ENCODE measurements around the gene USP1. TPM values are rescaled to one million over a fixed set of nuclear protein-coding genes. Genes with fewer than 3 reads are reported as not detected.

USP1 gene
- total and polyA plus RNA-seq, 4 donors = 5.1 to 33.8 (median 7.8) TPM

- Histone ChIP-seq H3K9ac (ENCODE audit: low read depth in 1 of 2, low read length in 2 of 2) (no peak overlapping the region), H3K4me1 (ENCODE audit: control insufficient read depth in 4 of 4, insufficient read depth in 4 of 4, low read length in 3 of 4) (no peaks in the 10 kb centered on the region), H3K27ac (ENCODE audit: low read depth in 1 of 2, low read length in 2 of 2) (no peak overlapping the region), H3K36me3 (ENCODE audit: control insufficient read depth in 4 of 4, insufficient read depth in 3 of 4, low read depth in 1 of 4, low read length in 3 of 4) (no peaks in the 10 kb centered on the region), H3K4me3 (ENCODE audit: low read depth in 1 of 3, low read length in 3 of 3) (no peak overlapping the region), H3K9me3 (ENCODE audit: control insufficient read depth in 4 of 4, low read length in 3 of 4) (no peaks in the 10 kb centered on the region), H3K27me3 (ENCODE audit: control insufficient read depth in 4 of 4, insufficient read depth in 4 of 4, low read length in 3 of 4) (no peaks in the 10 kb centered on the region)
- TF ChIP-seq ZBTB33 (IDR thresholded peaks at IDR 0.05) (no peak), MAX (IDR thresholded peaks at IDR 0.05) (no peak), GABPA (IDR thresholded peaks at IDR 0.05 in 1 of 2, conservative IDR thresholded peaks at IDR 0.05 in 1 of 2) (no peak), YY1 (IDR thresholded peaks at IDR 0.05) (no peak), SP1 (IDR thresholded peaks at IDR 0.05) (no peak), EGR1 (IDR thresholded peaks at IDR 0.05; ENCODE audit: low read depth in 2 of 2) (no peak), HNF4G (IDR thresholded peaks at IDR 0.05) (no peak), JUND (IDR thresholded peaks at IDR 0.05) (no peak), FOXA1 (IDR thresholded peaks at IDR 0.05) (no peak), HNF4A (conservative IDR thresholded peaks at IDR 0.05) (no peak), RAD21 (IDR thresholded peaks at IDR 0.05) (no peak)
- no peak for DNase-seq (ENCODE audit: low spot score)
- WGBS = 57% methylated on average over 3 of the region's 3 CpGs
These were observed 10.6 kb upstream of the USP1 start for GRCh38 chr1:62426237-62426636.

- Histone ChIP-seq H3K27me3 (ENCODE audit: control insufficient read depth in 4 of 4, insufficient read depth in 4 of 4, low read length in 3 of 4) (no peaks in the 10 kb centered on the region), H3K9ac (ENCODE audit: low read depth in 1 of 2, low read length in 2 of 2) (no peak overlapping the region), H3K36me3 (ENCODE audit: control insufficient read depth in 4 of 4, insufficient read depth in 3 of 4, low read depth in 1 of 4, low read length in 3 of 4) (no peaks in the 10 kb centered on the region), H3K4me1 (ENCODE audit: control insufficient read depth in 4 of 4, insufficient read depth in 4 of 4, low read length in 3 of 4) (no peaks in the 10 kb centered on the region), H3K9me3 (ENCODE audit: control insufficient read depth in 4 of 4, low read length in 3 of 4) (no peaks in the 10 kb centered on the region), H3K27ac (ENCODE audit: low read depth in 1 of 2, low read length in 2 of 2) (no peak overlapping the region), H3K4me3 (ENCODE audit: low read depth in 1 of 3, low read length in 3 of 3) (no peak overlapping the region)
- 86% methylated on average over 1 of the region's 1 CpG for WGBS
- no peak for DNase-seq (ENCODE audit: low spot score)
- TF ChIP-seq EGR1 (IDR thresholded peaks at IDR 0.05; ENCODE audit: low read depth in 2 of 2) = no peak
These were observed 10.1 kb upstream of the USP1 start for GRCh38 chr1:62426794-62427193.

GRCh38 chr1:62428351-62428750 is 8.5 kb upstream of the USP1 start:
- Histone ChIP-seq H3K4me3 (ENCODE audit: low read depth in 1 of 3, low read length in 3 of 3) (no peak overlapping the region), H3K4me1 (ENCODE audit: control insufficient read depth in 4 of 4, insufficient read depth in 4 of 4, low read length in 3 of 4) (no peaks in the 10 kb centered on the region), H3K27me3 (ENCODE audit: control insufficient read depth in 4 of 4, insufficient read depth in 4 of 4, low read length in 3 of 4) (no peaks in the 10 kb centered on the region), H3K36me3 (ENCODE audit: control insufficient read depth in 4 of 4, insufficient read depth in 3 of 4, low read depth in 1 of 4, low read length in 3 of 4) (no peaks in the 10 kb centered on the region), H3K27ac (ENCODE audit: low read depth in 1 of 2, low read length in 2 of 2) (no peak overlapping the region), H3K9ac (ENCODE audit: low read depth in 1 of 2, low read length in 2 of 2) (no peak overlapping the region), H3K9me3 (ENCODE audit: control insufficient read depth in 4 of 4, low read length in 3 of 4) (no peaks in the 10 kb centered on the region)
- TF ChIP-seq NR2F2 (IDR thresholded peaks at IDR 0.05) (no peak), TAF1 (conservative IDR thresholded peaks at IDR 0.05) (no peak), MAX (IDR thresholded peaks at IDR 0.05) (no peak), CTCF (IDR thresholded peaks at IDR 0.05; ENCODE audit: low read depth, low read length, missing input control) (no peak), JUND (IDR thresholded peaks at IDR 0.05) (no peak)
- 86% methylated on average over 4 of the region's 4 CpGs for whole genome bisulfite sequencing
- DNase-seq (ENCODE audit: low spot score) = no peak
